K562 (cell line): ENCODE results near the gene PARD3. TPM values are rescaled to one million over a fixed set of nuclear protein-coding genes. Genes with fewer than 3 reads are reported as not detected.

ENCODE experiments used
- ATAC-seq: fragments of 200-7000 bp; cut with Tn5 transposase; 3 replicates; pipeline ENCODE4 v1.9.1; 2020; ENCODE audit warnings: moderate library complexity
- BruUV-seq: library from RNA; stranded (reverse); fragments of 400-500 nt; replicated peaks from 2 replicates; lab custom pipeline; 2021; lab: Mats Ljungman, UMichigan
- CTCF ChIA-PET: fragments of 300-600 bp; formaldehyde crosslinking; extraction: SDS; loops from one replicate; lab custom pipeline; 2021; ENCODE audit warnings: low intra/inter-chr PET ratio; lab: Yijun Ruan, JAX
- POLR2A ChIA-PET: fragments of 300-600, 350-650 bp; sonication (Branson Sonifier 250); formaldehyde crosslinking; extraction: SDS; loops from one replicate; lab custom pipeline; 2021; ENCODE audit warnings: antibody characterized with exemption, inconsistent platforms; lab: Yijun Ruan, JAX
- DNase-seq, 4 experiments: peaks; one replicate each; pipeline versions ENCODE4 v3.0.0 to v3.0.0-alpha.2; 2011 to 2018; ENCODE audit warnings: low spot score in 3 of 4, mixed read lengths in 3 of 4; ENCODE audit errors: extremely low read depth in 1 of 4
- FAIRE-seq: peaks from 2 replicates; lab custom pipeline; 2011; peaks lifted over from hg19 to GRCh38; lab: Jason Lieb, UNC
- H2AFZ ChIP-seq: 2 replicates; pipeline ENCODE4 v1.6.0; 2011; ENCODE audit warnings: low read depth, low read length, control low read depth, inconsistent platforms
- H3K27ac ChIP-seq: fragments of 200-600 bp; 3 replicates; pipeline ENCODE4 v1.8.0; 2011; ENCODE audit warnings: low read depth, mild to moderate bottlenecking, control low read depth, inconsistent platforms, low read length, moderate library complexity, mixed read lengths; ENCODE audit errors: extremely low read depth
- H3K27me3 ChIP-seq, 2 experiments: fragments of 300-600 bp in 1 of 2; 2 replicates in 1 of 2; 3 replicates in 1 of 2; pipeline versions ENCODE4 v1.6.0 to v1.8.0; 2011; ENCODE audit warnings: inconsistent platforms in 2 of 2, low read length in 2 of 2, mild to moderate bottlenecking in 1 of 2, mixed read lengths in 1 of 2, moderate library complexity in 1 of 2; ENCODE audit not compliant: control insufficient read depth in 2 of 2, insufficient read depth in 2 of 2
- H3K36me3 ChIP-seq: fragments of 300-600 bp; 3 replicates; pipeline ENCODE4 v1.8.0; 2011; ENCODE audit warnings: mild to moderate bottlenecking, low read length, inconsistent platforms; ENCODE audit not compliant: control insufficient read depth, insufficient read depth
- H3K4me1 ChIP-seq, 2 experiments: fragments of 200-600 bp in 1 of 2; replicated peaks in 1 of 2; 2 replicates in 1 of 2; 3 replicates in 1 of 2; pipeline versions ENCODE4 v1.5.1 to v1.8.0; 2011; ENCODE audit warnings: inconsistent platforms in 2 of 2, low read length in 2 of 2, mild to moderate bottlenecking in 1 of 2, mixed read lengths in 1 of 2, moderate library complexity in 1 of 2; ENCODE audit not compliant: control insufficient read depth in 2 of 2, insufficient read depth in 2 of 2
- H3K4me2 ChIP-seq: 2 replicates; pipeline ENCODE4 v1.6.1; 2011; ENCODE audit warnings: low read length, control low read depth, inconsistent platforms, mixed read lengths; ENCODE audit not compliant: insufficient read depth
- H3K4me3 ChIP-seq: fragments of 200-600 bp; sonication (generic), shearing (Covaris generic); 2 replicates; pipeline ENCODE4 v1.5.1; 2016; ENCODE audit warnings: control low read depth, inconsistent platforms
- H3K79me2 ChIP-seq: fragments of 200-600 bp; 3 replicates; pipeline ENCODE4 v1.8.0; 2011; ENCODE audit warnings: low read length, inconsistent platforms; ENCODE audit not compliant: control insufficient read depth, insufficient read depth
- H3K9ac ChIP-seq, 2 experiments: 2 replicates each; pipeline versions ENCODE4 v1.6.0 to v1.6.1; 2011; ENCODE audit warnings: low read depth in 2 of 2, low read length in 2 of 2, control low read depth in 1 of 2, inconsistent platforms in 1 of 2, mild to moderate bottlenecking in 1 of 2, mixed read lengths in 1 of 2; ENCODE audit not compliant: insufficient read depth in 1 of 2
- H3K9me1 ChIP-seq: one replicate; pipeline ENCODE4 v1.6.0; 2011; ENCODE audit warnings: inconsistent platforms, mild to moderate bottlenecking, low read length, moderate library complexity; ENCODE audit not compliant: control insufficient read depth, insufficient read depth
- H3K9me3 ChIP-seq: replicated peaks from 2 replicates; pipeline ENCODE4 v1.5.1; 2011; ENCODE audit warnings: low read depth, low read length, inconsistent platforms; ENCODE audit not compliant: control insufficient read depth, insufficient read depth
- H4K20me1 ChIP-seq: replicated peaks from 2 replicates; pipeline ENCODE4 v1.6.1; 2011; ENCODE audit warnings: low read length, inconsistent platforms, mixed read lengths; ENCODE audit not compliant: control insufficient read depth, insufficient read depth
- FOSL1 ChIP-seq: fragments of 200-800 bp; sonication (Bioruptor generic); conservative IDR thresholded peaks from 2 replicates; pipeline ENCODE4 v1.6.1; 2016; ENCODE audit warnings: missing genetic modification characterization, missing compliant biosample characterization
- FOXP4 ChIP-seq: sonication (generic); formaldehyde crosslinking; IDR thresholded peaks from 2 replicates; pipeline ENCODE4 v1.8.0; 2022; ENCODE audit warnings: mild to moderate bottlenecking, missing genetic modification reagents, borderline replicate concordance
- GABPA ChIP-seq: fragments of 200-800 bp; sonication (Bioruptor generic); conservative IDR thresholded peaks from 2 replicates; pipeline ENCODE4 v1.6.1; 2016; ENCODE audit warnings: low read depth, missing genetic modification characterization, missing compliant biosample characterization
- KDM4B ChIP-seq, 2 experiments: fragments of 450-650 bp in 1 of 2; sonication (generic) in 1 of 2; IDR thresholded peaks; 2 replicates each; pipeline ENCODE4 v1.6.1; 2016 to 2017; ENCODE audit warnings: borderline replicate concordance in 2 of 2, antibody characterized with exemption in 1 of 2, low read depth in 1 of 2, mild to moderate bottlenecking in 1 of 2
- NCOA4 ChIP-seq: fragments of 450-650 bp; IDR thresholded peaks from 2 replicates; pipeline ENCODE4 v1.6.1; 2018; ENCODE audit warnings: mild to moderate bottlenecking; ENCODE audit not compliant: partially characterized antibody
- RBM15 ChIP-seq: fragments of 200-400 bp; formaldehyde crosslinking; IDR thresholded peaks from 2 replicates; pipeline ENCODE4 v1.6.1; 2018; ENCODE audit warnings: mild to moderate bottlenecking, low read length, moderate library complexity; ENCODE audit not compliant: insufficient read depth
- SNIP1 ChIP-seq: fragments of 450-650 bp; IDR thresholded peaks from 2 replicates; pipeline ENCODE4 v1.7.1; 2017; ENCODE audit warnings: low read depth, mild to moderate bottlenecking
- SRSF1 ChIP-seq: fragments of 200-400 bp; formaldehyde crosslinking; IDR thresholded peaks from 2 replicates; pipeline ENCODE4 v1.6.1; 2017; ENCODE audit warnings: mild to moderate bottlenecking, low read depth, low read length, moderate library complexity
- SUPT5H ChIP-seq: fragments of 450-650 bp; IDR thresholded peaks from 2 replicates; pipeline ENCODE4 v1.6.1; 2016
- ZNF408 ChIP-seq: fragments of 250-450 bp; sonication (Bioruptor Pico); IDR thresholded peaks from 2 replicates; pipeline ENCODE4 v1.4.0; 2020; ENCODE audit warnings: low read depth, mild to moderate bottlenecking, moderate library complexity
- ZNF57 ChIP-seq: fragments of 450-650 bp; formaldehyde crosslinking; IDR thresholded peaks from 2 replicates; pipeline ENCODE4 v1.4.0; 2020; ENCODE audit warnings: mild to moderate bottlenecking, moderate library complexity
- ZNF77 ChIP-seq: fragments of 250-450 bp; sonication (Bioruptor Pico); IDR thresholded peaks from 2 replicates; pipeline ENCODE4 v1.5.0; 2020
- WGBS: fragments of 100-300 bp; shearing (Covaris generic); methylation state at CpG from one replicate; pipeline ENCODE4 v1.1.6; 2016; ENCODE audit warnings: low coverage, mixed read lengths; ENCODE audit not compliant: insufficient coverage; ENCODE audit errors: missing lambda C conversion rate; 5-methylcytosine and 5-hydroxymethylcytosine counted together
- in situ Hi-C: fragments of 300-500 bp; cut with MboI; formaldehyde crosslinking; loops from 4 replicates; pipeline ENCODE4 v1.15.0; 2018; ENCODE audit warnings: inconsistent platforms, mixed read lengths
- intact Hi-C: fragments of 100-400 bp; cut with micrococcal nuclease; formaldehyde crosslinking; loops from 2 replicates; pipeline ENCODE4 v1.14.2; 2022
- polyA plus RNA-seq, 8 experiments: library from polyadenylated mRNA; depleted of rRNA in 4 of 8; stranded (reverse) in 5 of 8; unstranded in 3 of 8; fragments of >200 nt; fragmentation: Nextera tagmentation in 2 of 8; fragmentation: Illumina TruSeq in 1 of 8; extraction: Ambion mirVana in 2 of 8; extraction: Trizol in 1 of 8; gene quantifications; 2 replicates each; pipeline versions ENCODE4 v1.2.1 to v1.2.3, GENCODE V29; 2011 to 2014; ENCODE audit warnings: inconsistent platforms in 1 of 8, missing spikeins in 1 of 8
- total RNA-seq, 7 experiments: library from RNA; depleted of rRNA in 6 of 7; stranded (reverse); fragments of >200 nt in 6 of 7; fragmentation: Illumina TruSeq in 2 of 7; extraction: Trizol in 2 of 7; gene quantifications; 2 replicates each; pipeline versions ENCODE4 v1.2.1 to v1.2.3, GENCODE V29; 2011 to 2021; ENCODE audit warnings: low replicate concordance in 1 of 7
- TF ChIP-seq, protein P1 (sequence below): fragments of 250-450 bp; sonication (Bioruptor Pico); IDR thresholded peaks from 2 replicates; pipeline ENCODE4 v1.8.0; 2021; ENCODE audit warnings: moderate library complexity, mild to moderate bottlenecking, inconsistent platforms

Gene PARD3
- total and polyA plus RNA-seq, 9 of the 15 experiments (the other 6 are each of a cell fraction or from before 2014, with no cell fraction given), result 2.7 to 11.7 (median 7.7) TPM

GRCh38 chr10:34089253-34089652 is 725.8 kb downstream of the PARD3 start (continued):
- TF ChIP-seq SUPT5H (no peak), KDM4B (IDR thresholded peaks at IDR 0.05; ENCODE audit: borderline replicate concordance in 2 of 2, low read depth in 1 of 2) (no peak), RBM15 (no peak), GABPA (tag) (no peak)
- TF ChIP-seq, protein P1, sequence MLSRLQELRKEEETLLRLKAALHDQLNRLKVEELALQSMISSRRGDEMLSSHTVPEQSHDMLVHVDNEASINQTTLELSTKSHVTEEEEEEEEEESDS (CRISPR knock-in tag), result no peak

DNA sequence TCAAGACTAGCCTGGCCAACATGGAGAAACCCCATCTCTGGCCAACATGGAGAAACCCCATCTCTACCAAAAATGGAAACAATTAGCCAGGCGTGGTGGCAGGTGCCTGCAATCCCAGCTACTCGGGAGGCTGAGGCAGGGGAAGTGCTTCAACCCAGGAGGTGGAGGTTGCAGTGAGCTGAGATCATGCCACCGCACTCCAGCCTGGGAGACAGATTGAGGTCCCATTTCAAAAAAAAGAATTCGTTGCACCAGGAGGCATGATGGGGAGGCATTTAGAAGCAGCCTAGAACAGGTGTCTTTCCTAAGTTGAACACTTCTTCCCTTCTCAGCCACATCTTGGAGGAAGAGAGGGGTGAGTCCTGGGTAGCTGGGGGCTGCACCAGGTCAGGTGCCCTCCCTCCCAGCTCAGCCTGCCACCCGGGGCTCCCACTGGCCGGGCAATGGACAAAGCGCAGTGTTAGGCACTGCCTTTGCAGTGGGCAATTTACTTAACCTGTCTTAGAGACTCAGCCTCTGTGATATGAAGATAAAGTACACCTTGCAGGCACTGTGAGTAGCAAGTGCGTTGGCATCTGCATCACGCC is 726.8 kb downstream of the PARD3 start:
- DNase-seq (no peak), ATAC-seq (no peak), FAIRE-seq (no peak)
- CTCF ChIA-PET, result no interaction called here
- H3K4me2 ChIP-seq, result no peak overlapping the region
- intact Hi-C loops (no loop called here), in situ Hi-C loops (no loop called here)
- BruUV-seq, result no TSS peak
- no peaks in the 10 kb centered on the region for H3K9me3 ChIP-seq
- H3K9me1 ChIP-seq, result no peaks in the 10 kb centered on the region
- no peak overlapping the region for H3K27ac ChIP-seq
- H3K36me3 ChIP-seq, result no peaks in the 10 kb centered on the region
- peaks cover 0 to 3% of the 10 kb centered on the region in 2 experiments; a peak in 1 of 5 replicates for H3K4me1 ChIP-seq
- 0% methylated on average over 9 of the region's 9 CpGs for WGBS
- peaks cover 0 to 6% of the 10 kb centered on the region in 2 experiments; a peak in 3 of 5 replicates for H3K27me3 ChIP-seq
- POLR2A ChIA-PET, result no interaction called here
- no peak overlapping the region for H3K4me3 ChIP-seq
- no peak overlapping the region for H2AFZ ChIP-seq
- no peak overlapping the region for H3K9ac ChIP-seq
- H3K79me2 ChIP-seq, result no peaks in the 10 kb centered on the region
- H4K20me1 ChIP-seq, result no peaks in the 10 kb centered on the region
- no peak for TF ChIP-seq ZNF57 (CRISPR knock-in tag)
- TF ChIP-seq FOSL1 (tag), result no peak
- no peak for TF ChIP-seq NCOA4
- no peak for TF ChIP-seq ZNF408 (CRISPR knock-in tag)
- no peak for TF ChIP-seq SRSF1
- no peak for TF ChIP-seq ZNF77 (CRISPR knock-in tag)
- TF ChIP-seq SNIP1, result no peak
- no peak for TF ChIP-seq FOXP4 (CRISPR knock-in tag)
